MCF 10A (cell line): ENCODE results near the gene TTC21B. TPM values are rescaled to one million over a fixed set of nuclear protein-coding genes. Genes with fewer than 3 reads are reported as not detected.

Experiments used
- BruUV-seq: library from RNA; stranded (reverse); fragments of 400-500 nt; replicated peaks from 2 replicates; lab custom pipeline; 2021; lab: Mats Ljungman, UMichigan
- CTCF ChIA-PET: fragments of 300-600 bp; sonication (Branson Sonifier 250); formaldehyde crosslinking; extraction: SDS; loops from one replicate; lab custom pipeline; 2021; ENCODE audit warnings: antibody characterized with exemption, inconsistent platforms; lab: Yijun Ruan, JAX
- POLR2A ChIA-PET: fragments of 300-600, 350-650 bp; sonication (Branson Sonifier 250); formaldehyde crosslinking; extraction: SDS; loops from one replicate; lab custom pipeline; 2020; ENCODE audit warnings: antibody characterized with exemption, inconsistent platforms; lab: Yijun Ruan, JAX
- DNase-seq: peaks from one replicate; pipeline ENCODE4 v3.0.0-alpha.2; 2018; ENCODE audit not compliant: unreplicated experiment
- H3K27ac Mint-ChIP-seq: one replicate; pipeline ENCODE4 v1.8.0; 2022; ENCODE audit warnings: mild to moderate bottlenecking, low read depth, mixed read lengths; ENCODE audit not compliant: unreplicated experiment
- H3K27me3 Mint-ChIP-seq: one replicate; pipeline ENCODE4 v1.8.0; 2022; ENCODE audit warnings: mixed read lengths; ENCODE audit not compliant: insufficient read depth, unreplicated experiment
- H3K36me3 Mint-ChIP-seq: one replicate; pipeline ENCODE4 v1.8.0; 2022; ENCODE audit warnings: mild to moderate bottlenecking, moderate library complexity, mixed read lengths; ENCODE audit not compliant: insufficient read depth, unreplicated experiment
- H3K4me1 Mint-ChIP-seq: one replicate; pipeline ENCODE4 v1.8.0; 2022; ENCODE audit warnings: mixed read lengths; ENCODE audit not compliant: insufficient read depth, unreplicated experiment
- H3K4me3 Mint-ChIP-seq: one replicate; pipeline ENCODE4 v1.8.0; 2022; ENCODE audit warnings: mild to moderate bottlenecking, moderate library complexity, mixed read lengths; ENCODE audit not compliant: unreplicated experiment
- H3K9me3 Mint-ChIP-seq: one replicate; pipeline ENCODE4 v1.8.0; 2022; ENCODE audit warnings: mixed read lengths; ENCODE audit not compliant: unreplicated experiment
- intact Hi-C: fragments of 100-400 bp; cut with micrococcal nuclease; formaldehyde crosslinking; loops from 2 replicates; pipeline ENCODE4 v1.14.1; 2022
- total RNA-seq: library from RNA; stranded (reverse); gene quantifications from 2 replicates; pipeline ENCODE4 v1.2.3, GENCODE V29; 2022
- TF ChIP-seq, protein P1 (sequence below): fragments of 200-600 bp; IDR thresholded peaks from one replicate; pipeline ENCODE4 v1.8.0; 2022; ENCODE audit warnings: antibody characterized with exemption, mild to moderate bottlenecking; ENCODE audit not compliant: unreplicated experiment

The TTC21B gene
- total RNA-seq, 1 experiment from 2014 or later = 9.8 TPM

DNA sequence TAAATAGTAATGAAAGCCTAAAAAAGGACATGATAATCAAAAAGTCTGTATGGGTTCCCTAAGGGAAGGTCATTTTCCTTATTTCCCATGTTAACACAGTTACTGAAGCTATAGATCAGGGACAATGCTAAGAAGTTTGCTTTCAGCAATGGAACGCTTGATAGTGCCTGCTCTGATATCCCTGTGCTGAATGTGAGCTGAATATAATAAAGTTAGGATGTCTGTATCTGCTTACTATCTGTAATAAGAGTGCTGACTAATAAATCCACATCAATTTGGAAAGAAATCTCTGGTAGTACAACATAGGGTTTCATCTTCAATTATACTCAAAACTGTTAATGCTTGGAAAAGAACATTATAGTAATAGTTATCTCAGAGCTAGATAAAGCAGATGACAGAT is 25.8 kb downstream of the TTC21B start:
- DNase-seq = no peak
- Mint-ChIP-seq H3K27me3 (no peaks in the 10 kb centered on the region), H3K4me1 (no peaks in the 10 kb centered on the region), H3K27ac (no peak overlapping the region), H3K9me3 (no peaks in the 10 kb centered on the region), H3K4me3 (no peak overlapping the region), H3K36me3 (peaks cover 46% of the 10 kb centered on the region)
- CTCF ChIA-PET = no interaction called here
- intact Hi-C loops = no loop called here
- POLR2A ChIA-PET = no interaction called here
- BruUV-seq = no TSS peak
- TF ChIP-seq, protein P1, sequence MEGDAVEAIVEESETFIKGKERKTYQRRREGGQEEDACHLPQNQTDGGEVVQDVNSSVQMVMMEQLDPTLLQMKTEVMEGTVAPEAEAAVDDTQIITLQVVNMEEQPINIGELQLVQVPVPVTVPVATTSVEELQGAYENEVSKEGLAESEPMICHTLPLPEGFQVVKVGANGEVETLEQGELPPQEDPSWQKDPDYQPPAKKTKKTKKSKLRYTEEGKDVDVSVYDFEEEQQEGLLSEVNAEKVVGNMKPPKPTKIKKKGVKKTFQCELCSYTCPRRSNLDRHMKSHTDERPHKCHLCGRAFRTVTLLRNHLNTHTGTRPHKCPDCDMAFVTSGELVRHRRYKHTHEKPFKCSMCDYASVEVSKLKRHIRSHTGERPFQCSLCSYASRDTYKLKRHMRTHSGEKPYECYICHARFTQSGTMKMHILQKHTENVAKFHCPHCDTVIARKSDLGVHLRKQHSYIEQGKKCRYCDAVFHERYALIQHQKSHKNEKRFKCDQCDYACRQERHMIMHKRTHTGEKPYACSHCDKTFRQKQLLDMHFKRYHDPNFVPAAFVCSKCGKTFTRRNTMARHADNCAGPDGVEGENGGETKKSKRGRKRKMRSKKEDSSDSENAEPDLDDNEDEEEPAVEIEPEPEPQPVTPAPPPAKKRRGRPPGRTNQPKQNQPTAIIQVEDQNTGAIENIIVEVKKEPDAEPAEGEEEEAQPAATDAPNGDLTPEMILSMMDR = no peak

DNA sequence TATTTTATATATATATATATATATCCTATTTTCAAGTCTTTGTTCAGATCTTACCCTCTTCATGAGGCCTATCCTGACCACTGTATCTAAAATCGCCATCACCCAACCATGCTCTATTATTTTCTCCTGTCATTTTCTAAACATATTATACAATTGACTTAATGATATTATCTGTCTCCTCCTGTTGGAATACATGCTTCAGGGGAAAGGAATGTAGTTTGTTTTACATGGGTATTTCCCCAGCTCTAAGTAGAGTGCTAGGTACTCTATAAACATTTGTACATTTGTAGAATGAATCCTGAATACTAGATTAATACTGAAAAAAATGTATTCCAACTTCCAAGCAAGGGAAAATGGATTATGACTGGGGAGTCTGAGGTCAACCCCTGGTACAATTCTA is 26.2 kb downstream of the TTC21B start:
- no TSS peak for BruUV-seq
- DNase-seq = no peak
- Mint-ChIP-seq H3K4me3 (no peak overlapping the region), H3K27me3 (no peaks in the 10 kb centered on the region), H3K4me1 (no peaks in the 10 kb centered on the region), H3K9me3 (no peaks in the 10 kb centered on the region), H3K27ac (no peak overlapping the region), H3K36me3 (peaks cover 46% of the 10 kb centered on the region)
- CTCF ChIA-PET = no interaction called here
- POLR2A ChIA-PET = no interaction called here
- TF ChIP-seq, protein P1 = no peak
- intact Hi-C loops = no loop called here

DNA sequence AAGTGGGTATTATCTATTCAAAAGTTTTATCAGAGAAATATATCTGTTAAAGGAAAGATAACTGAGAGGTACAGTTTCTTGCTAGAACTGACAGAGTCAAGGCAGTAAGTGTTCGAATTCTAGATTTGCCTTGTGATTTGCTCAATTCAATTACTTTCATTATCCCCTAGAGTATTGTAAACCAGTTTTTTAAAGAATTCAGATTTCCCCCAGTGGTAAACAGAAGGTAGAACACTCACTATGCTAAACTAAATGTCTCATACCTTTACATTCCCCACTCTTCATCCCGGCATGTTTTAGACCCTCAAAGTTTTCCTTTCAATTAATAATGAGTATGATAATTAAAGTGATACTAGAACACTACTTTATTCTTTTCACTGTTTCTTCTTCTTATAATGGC is 28.6 kb downstream of the TTC21B start:
- TF ChIP-seq, protein P1 = no peak
- no peak for DNase-seq
- peaks cover 36% of the 10 kb centered on the region for H3K36me3 Mint-ChIP-seq
- POLR2A ChIA-PET = no interaction called here
- no peak overlapping the region for H3K4me3 Mint-ChIP-seq
- CTCF ChIA-PET = no interaction called here
- no TSS peak for BruUV-seq
- no peaks in the 10 kb centered on the region for H3K4me1 Mint-ChIP-seq
- intact Hi-C loops = no loop called here
- no peaks in the 10 kb centered on the region for H3K9me3 Mint-ChIP-seq
- H3K27ac Mint-ChIP-seq = no peak overlapping the region
- no peaks in the 10 kb centered on the region for H3K27me3 Mint-ChIP-seq

DNA sequence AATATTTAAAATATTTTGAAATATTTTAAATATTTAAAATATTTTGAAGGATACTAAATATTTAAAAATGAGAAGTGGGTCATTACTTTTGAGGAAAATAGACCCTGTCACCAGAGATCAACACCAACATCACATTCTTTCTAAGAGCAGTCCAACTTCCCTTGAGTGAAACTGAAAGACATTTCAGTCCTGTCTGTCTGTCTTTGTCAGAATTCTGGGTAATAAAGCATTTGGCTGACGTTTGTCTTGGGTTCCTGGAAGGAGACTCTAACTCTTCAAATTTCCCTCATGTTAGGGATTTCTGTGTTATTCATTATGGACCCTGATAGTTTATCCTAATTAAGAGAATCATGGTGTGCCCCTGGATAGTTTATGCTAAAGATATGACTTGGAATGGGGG is 32.8 kb downstream of the TTC21B start:
- DNase-seq = no peak
- no peaks in the 10 kb centered on the region for H3K4me1 Mint-ChIP-seq
- ChIA-PET POLR2A (interaction anchor here (0.6 kb wide), 1 partner anchor 8 kb away, joined by 3 read pairs; no protein-coding TSS in a partner anchor), CTCF (no interaction called here)
- no peak overlapping the region for H3K4me3 Mint-ChIP-seq
- no peak overlapping the region for H3K27ac Mint-ChIP-seq
- peaks cover 30% of the 10 kb centered on the region for H3K36me3 Mint-ChIP-seq
- BruUV-seq = no TSS peak
- intact Hi-C loops = no loop called here
- no peaks in the 10 kb centered on the region for H3K9me3 Mint-ChIP-seq
- TF ChIP-seq, protein P1 = no peak
- no peaks in the 10 kb centered on the region for H3K27me3 Mint-ChIP-seq
